ENCODE measurements around the gene SIMC1.

Gene SIMC1

GRCh38 chr5:176389135-176390123 is 151.2 kb downstream of the SIMC1 start:
- DNase-seq (ENCODE audit: low read depth), result no peak

GRCh38 chr5:176391479-176391878 is 153.3 kb downstream of the SIMC1 start:
- no peak for DNase-seq (ENCODE audit: low read depth)

- DNase-seq (ENCODE audit: low read depth), result no peak
These were observed 153.8 kb downstream of the SIMC1 start for GRCh38 chr5:176391999-176392398.

- DNase-seq (ENCODE audit: low read depth), result no peak
These were observed 154.3 kb downstream of the SIMC1 start for GRCh38 chr5:176392526-176392925.

GRCh38 chr5:176394096-176394495 is 155.9 kb downstream of the SIMC1 start:
- DNase-seq (ENCODE audit: low read depth), result no peak

GRCh38 chr5:176394881-176395675 is 156.9 kb downstream of the SIMC1 start:
- DNase-seq (ENCODE audit: low read depth), result no peak
